Ovary (tissue), 9 donors: ENCODE measurements around the gene KLHL41. TPM values are rescaled to one million over a fixed set of nuclear protein-coding genes. Genes with fewer than 3 reads are reported as not detected.
"Not testable (repeated sequence)": the region's sequence is repeated elsewhere in the genome, so short reads cannot be mapped to it uniquely, and the experiment has no call there.

Experiments
- DNase-seq, 5 donors: peaks; one replicate each; pipeline ENCODE4 v3.0.0-alpha.2; 2019 to 2020
- H3K27ac ChIP-seq, 2 donors: fragments of 200-600 bp; one replicate each; pipeline versions ENCODE4 v1.5.1 to v1.8.0; 2019 to 2022
- H3K27me3 ChIP-seq: fragments of 200-600 bp; one replicate; pipeline ENCODE4 v1.8.0; 2022
- H3K36me3 ChIP-seq: fragments of 200-600 bp; sonication (generic); one replicate; pipeline ENCODE4 v1.5.1; 2019
- H3K4me1 ChIP-seq: one replicate; pipeline ENCODE4 v1.8.1; 2013; ENCODE audit warnings: mild to moderate bottlenecking, moderate library complexity; ENCODE audit not compliant: insufficient read depth
- H3K4me3 ChIP-seq: fragments of 200-600 bp; sonication (generic); one replicate; pipeline ENCODE4 v1.5.1; 2017
- H3K9me3 ChIP-seq, 2 donors: fragments of 200-600 bp in 1 of 2; sonication (generic) in 1 of 2; one replicate each; pipeline versions ENCODE4 v1.5.1 to v1.8.1; 2013 to 2019; ENCODE audit warnings: mild to moderate bottlenecking in 1 of 2, moderate library complexity in 1 of 2
- EP300 ChIP-seq: sonication (generic); formaldehyde crosslinking; IDR thresholded peaks from one replicate; pipeline ENCODE4 v1.6.1; 2017; ENCODE audit warnings: antibody characterized with exemption
- POLR2A ChIP-seq: fragments of 450-650 bp; IDR thresholded peaks from one replicate; pipeline ENCODE4 v1.6.1; 2017; ENCODE audit warnings: antibody characterized with exemption, mild to moderate bottlenecking, moderate library complexity
- WGBS, 3 donors: extraction: QIAGEN DNeasy Blood & Tissue Kit in 1 of 3; methylation state at CpG; one replicate each; pipeline versions ENCODE4 v1.1.5 to v1.1.7; 2013 to 2017; 5-methylcytosine and 5-hydroxymethylcytosine counted together
- intact Hi-C, 4 donors: fragments of 100-400 bp; cut with DNase I; formaldehyde crosslinking; loops; one replicate each; pipeline versions ENCODE4 v1.11.0 to v1.15.1; 2022 to 2023
- polyA plus RNA-seq, 2 donors: library from polyadenylated mRNA; stranded (reverse); fragments of 200-250 nt in 1 of 2; fragments of 350-450 nt in 1 of 2; fragmentation: Illumina TruSeq in 1 of 2; extraction: RNeasy Lipid Tissue Mini Kit (QIAGEN cat#74804) in 1 of 2; gene quantifications; one replicate each; pipeline ENCODE4 v1.2.3, GENCODE V29; 2013 to 2014
- total RNA-seq, 7 donors: library from RNA; depleted of rRNA in 2 of 7; stranded (reverse); fragments of >200 nt in 2 of 7; fragmentation: NEBNext Ultra II Directional in 3 of 7; extraction: Animal tissue kit (Norgen Biotek cat#: 25700) in 3 of 7; gene quantifications; one replicate each; pipeline versions ENCODE4 v1.1.0 to v1.2.4, GENCODE V29; 2016 to 2023
- TF ChIP-seq, protein P1 (sequence below), 3 donors: fragments of 450-650 bp in 2 of 3; fragments of 200-600 bp in 1 of 3; IDR thresholded peaks; one replicate each; pipeline versions ENCODE4 v1.5.1 to v1.8.0; 2016 to 2022; ENCODE audit warnings: antibody characterized with exemption in 3 of 3, mild to moderate bottlenecking in 1 of 3
- donor health status: DM: no; HTN: no; CAD: no; lungs with moderate emphysema.
- donor health status: DM: no; HTN: no; CAD: no.
- donor health status: Bipolar disorder and iron deficiency.
- donor health status: DM: yes; HTN: yes; CAD: no.
- donor health status: DM: no; HTN: no; CAD: no.
- donor health status: DM: yes; HTN: yes; CAD: no.

Gene KLHL41
- total and polyA plus RNA-seq, 9 donors = 0.67 to 1.4 (median 1.2) TPM

- intact Hi-C loops = no loop called here
These were observed 63.9 kb downstream of the KLHL41 start, which contains the start of gene FASTKD1 for GRCh38 chr2:169573160-169573973. Gene FASTKD1, minus strand, starts transcription at chr2:169573865. Its CDS starts 1,836 bp downstream, at chr2:169572029.

DNA sequence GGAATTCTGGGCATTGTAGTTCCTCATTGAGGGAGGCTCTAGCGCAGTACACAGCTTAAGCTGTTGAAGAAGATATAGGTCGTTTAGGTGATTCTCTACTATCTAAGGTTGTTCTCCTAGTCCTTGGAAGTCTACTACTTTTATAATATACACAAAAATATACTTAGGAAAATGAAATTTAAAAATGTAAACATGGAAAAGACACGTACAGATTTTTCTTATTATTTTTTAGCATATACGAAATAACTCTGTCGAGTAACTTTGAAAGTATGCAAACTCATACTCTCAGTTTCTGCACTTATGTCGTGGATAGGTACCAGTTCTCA lies 64.4 kb downstream of the KLHL41 start:
- Histone ChIP-seq H3K4me1 (peaks cover 2% of the 10 kb centered on the region), H3K9me3 (no peaks in the 10 kb centered on the region), H3K4me3 (peak overlapping the region; percentile 47), H3K27me3 (no peaks in the 10 kb centered on the region), H3K27ac (no peak overlapping the region), H3K36me3 (no peaks in the 10 kb centered on the region)
- no peak for DNase-seq
- 25 to 34% (median 27%) methylated on average over 6 of the region's 6 CpGs for WGBS, 3 donors
- intact Hi-C loops = no loop called here
- TF ChIP-seq, protein P1, sequence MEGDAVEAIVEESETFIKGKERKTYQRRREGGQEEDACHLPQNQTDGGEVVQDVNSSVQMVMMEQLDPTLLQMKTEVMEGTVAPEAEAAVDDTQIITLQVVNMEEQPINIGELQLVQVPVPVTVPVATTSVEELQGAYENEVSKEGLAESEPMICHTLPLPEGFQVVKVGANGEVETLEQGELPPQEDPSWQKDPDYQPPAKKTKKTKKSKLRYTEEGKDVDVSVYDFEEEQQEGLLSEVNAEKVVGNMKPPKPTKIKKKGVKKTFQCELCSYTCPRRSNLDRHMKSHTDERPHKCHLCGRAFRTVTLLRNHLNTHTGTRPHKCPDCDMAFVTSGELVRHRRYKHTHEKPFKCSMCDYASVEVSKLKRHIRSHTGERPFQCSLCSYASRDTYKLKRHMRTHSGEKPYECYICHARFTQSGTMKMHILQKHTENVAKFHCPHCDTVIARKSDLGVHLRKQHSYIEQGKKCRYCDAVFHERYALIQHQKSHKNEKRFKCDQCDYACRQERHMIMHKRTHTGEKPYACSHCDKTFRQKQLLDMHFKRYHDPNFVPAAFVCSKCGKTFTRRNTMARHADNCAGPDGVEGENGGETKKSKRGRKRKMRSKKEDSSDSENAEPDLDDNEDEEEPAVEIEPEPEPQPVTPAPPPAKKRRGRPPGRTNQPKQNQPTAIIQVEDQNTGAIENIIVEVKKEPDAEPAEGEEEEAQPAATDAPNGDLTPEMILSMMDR (IDR thresholded peaks at IDR 0.05) = no peak
- TF ChIP-seq POLR2A = no peak
- TF ChIP-seq EP300 = no peak

More at GRCh38 chr2:169573160-169573973, 63.9 kb downstream of the KLHL41 start, which contains the start of gene FASTKD1:
- Histone ChIP-seq H3K36me3 (no peaks in the 10 kb centered on the region), H3K27ac (peak within 1 kb of the TSS in 1 of 2 donors; percentile 40), H3K9me3 (no peaks in the 10 kb centered on the region), H3K27me3 (no peaks in the 10 kb centered on the region), H3K4me1 (peaks cover 2% of the 10 kb centered on the region), H3K4me3 (peak within 1 kb of the TSS; percentile 47)
- TF ChIP-seq, protein P1 (IDR thresholded peaks at IDR 0.05) = no peak
- TF ChIP-seq POLR2A = no peak
- 1 to 2% (median 1%) methylated on average over 33 of the region's 33 CpGs for WGBS, 3 donors
- peak; percentile 77 to 88 (median 83) for DNase-seq

DNA sequence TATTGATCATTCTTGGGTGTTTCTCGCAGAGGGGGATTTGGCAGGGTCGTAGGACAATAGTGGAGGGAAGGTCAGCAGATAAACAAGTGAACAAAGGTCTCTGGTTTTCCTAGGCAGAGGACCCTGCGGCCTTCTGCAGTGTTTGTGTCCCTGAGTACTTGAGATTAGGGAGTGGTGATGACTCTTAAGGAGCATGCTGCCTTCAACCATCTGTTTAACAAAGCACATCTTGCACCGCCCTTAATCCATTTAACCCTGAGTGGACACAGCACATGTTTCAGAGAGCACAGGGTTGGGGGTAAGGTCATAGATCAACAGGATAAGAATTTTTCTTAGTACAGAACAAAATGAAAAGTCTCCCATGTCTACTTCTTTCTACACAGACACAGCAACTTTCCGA lies 65.0 kb downstream of the KLHL41 start:
- H3K4me3 ChIP-seq, H3K4me1 ChIP-seq, DNase-seq, H3K27ac ChIP-seq, intact Hi-C loops, H3K9me3 ChIP-seq, H3K36me3 ChIP-seq, H3K27me3 ChIP-seq: not testable (repeated sequence)
- 74 to 79% (median 76%) methylated on average over 5 of the region's 5 CpGs for WGBS, 3 donors

- H3K27me3 ChIP-seq, H3K27ac ChIP-seq, H3K4me3 ChIP-seq, H3K36me3 ChIP-seq, intact Hi-C loops, H3K9me3 ChIP-seq, H3K4me1 ChIP-seq: not testable (repeated sequence)
- DNase-seq = peak in 2 of 5 donors; percentile 30 to 34
- 92 to 94% methylated on average over 21 to 30 of the region's 36 CpGs; no CpG with 5 or more reads in 1 of the 3 donors for WGBS, 3 donors
These were observed 65.8 kb downstream of the KLHL41 start for GRCh38 chr2:169575264-169575663.

Other genes with a start within 250 kb of the KLHL41 start
- gene LRP2, start 147.2 kb upstream of the KLHL41 start, total RNA-seq = 10 to 100 TPM in 1 of 7 donors, 1 to 10 TPM in 1, under 1 TPM in 5; 0.02 to 13.4 (median 0.24) TPM
- gene LRP2, start 147.2 kb upstream of the KLHL41 start, polyA plus RNA-seq = 1 to 10 TPM in 1 of 2 donors, under 1 TPM in 1; 0.01 to 1.1 TPM
- gene BBS5, start 30.2 kb upstream of the KLHL41 start, total RNA-seq = 10 to 100 TPM; 10.6 to 17.2 (median 14.6) TPM
- 1 to 10 TPM; 7.4 to 8.8 TPM for gene BBS5, start 30.2 kb upstream of the KLHL41 start, polyA plus RNA-seq
- gene FASTKD1, start 64.2 kb downstream of the KLHL41 start, total RNA-seq = 10 to 100 TPM in 2 of 7 donors, 1 to 10 TPM in 5; 3.6 to 14.1 (median 8.0) TPM
- gene FASTKD1, start 64.2 kb downstream of the KLHL41 start, polyA plus RNA-seq = 1 to 10 TPM; 1.9 to 9.7 TPM
- 10 to 100 TPM; 35.2 to 64.5 (median 55.4) TPM for gene PPIG, start 74.6 kb downstream of the KLHL41 start, total RNA-seq
- 10 to 100 TPM; 29.3 to 36.4 TPM for gene PPIG, start 74.6 kb downstream of the KLHL41 start, polyA plus RNA-seq
- gene CFAP210, start 184.7 kb downstream of the KLHL41 start, total RNA-seq = 1 to 10 TPM in 4 of 7 donors, under 1 TPM in 2, not detected in 1; 0.35 to 2.8 (median 1.4) TPM
- under 1 TPM; 0.07 to 0.18 TPM for gene CFAP210, start 184.7 kb downstream of the KLHL41 start, polyA plus RNA-seq
- 1 to 10 TPM; 5.4 to 7.9 (median 6.3) TPM for gene PHOSPHO2, start 184.8 kb downstream of the KLHL41 start, total RNA-seq
- 1 to 10 TPM; 2.4 to 3.6 TPM for gene PHOSPHO2, start 184.8 kb downstream of the KLHL41 start, polyA plus RNA-seq
- gene KLHL23, start 224.1 kb downstream of the KLHL41 start, total RNA-seq = 10 to 100 TPM; 14.7 to 27.4 (median 19.3) TPM
- 10 to 100 TPM; 10.2 to 23.0 TPM for gene KLHL23, start 224.1 kb downstream of the KLHL41 start, polyA plus RNA-seq